H9 (cell line): ENCODE measurements around the gene WDR20. TPM values are rescaled to one million over a fixed set of nuclear protein-coding genes. Genes with fewer than 3 reads are reported as not detected.

ENCODE experiments used
- DNase-seq: peaks from one replicate; pipeline ENCODE4 v3.0.0-alpha.2; 2017
- H2AFZ ChIP-seq: one replicate; pipeline ENCODE4 v1.6.1; 2013; ENCODE audit warnings: mild to moderate bottlenecking, low read length, control low read depth, moderate library complexity
- H2AK5ac ChIP-seq: 2 replicates; pipeline ENCODE4 v1.6.1; 2013; ENCODE audit warnings: low read length, control low read depth, mixed read lengths; ENCODE audit not compliant: insufficient read length
- H2BK120ac ChIP-seq: one replicate; pipeline ENCODE4 v1.6.1; 2013; ENCODE audit warnings: low read depth, mild to moderate bottlenecking, low read length, control low read depth, inconsistent platforms; ENCODE audit not compliant: poor library complexity, severe bottlenecking
- H2BK12ac ChIP-seq: 2 replicates; pipeline ENCODE4 v1.6.1; 2013; ENCODE audit warnings: low read length, control low read depth, mixed read lengths, low read depth; ENCODE audit not compliant: insufficient read length
- H2BK15ac ChIP-seq: 2 replicates; pipeline ENCODE4 v1.6.1; 2013; ENCODE audit warnings: low read depth, low read length, control low read depth
- H2BK20ac ChIP-seq: one replicate; pipeline ENCODE4 v1.6.1; 2013; ENCODE audit warnings: low read depth, mild to moderate bottlenecking, low read length, control low read depth, inconsistent platforms; ENCODE audit not compliant: poor library complexity, severe bottlenecking
- H2BK5ac ChIP-seq: 2 replicates; pipeline ENCODE4 v1.6.1; 2013; ENCODE audit warnings: low read length, control low read depth, mixed read lengths; ENCODE audit not compliant: insufficient read length
- H3K14ac ChIP-seq: 2 replicates; pipeline ENCODE4 v1.6.1; 2013; ENCODE audit warnings: low read length, control low read depth; ENCODE audit not compliant: insufficient read depth
- H3K18ac ChIP-seq: 2 replicates; pipeline ENCODE4 v1.6.1; 2013; ENCODE audit warnings: low read depth, mild to moderate bottlenecking, mixed read lengths, low read length, control low read depth; ENCODE audit not compliant: insufficient read length
- H3K23ac ChIP-seq: 2 replicates; pipeline ENCODE4 v1.6.1; 2013; ENCODE audit warnings: low read length, control low read depth, mixed read lengths, low read depth; ENCODE audit not compliant: insufficient read length
- H3K23me2 ChIP-seq: 2 replicates; pipeline ENCODE4 v1.6.1; 2013; ENCODE audit warnings: low read depth, mild to moderate bottlenecking, mixed read lengths, low read length, control low read depth; ENCODE audit not compliant: insufficient read length, poor library complexity, severe bottlenecking
- H3K27ac ChIP-seq: 2 replicates; pipeline ENCODE4 v1.5.1; 2013; ENCODE audit warnings: low read length, control low read depth, mixed read lengths, low read depth; ENCODE audit not compliant: insufficient read length
- H3K27me3 ChIP-seq: 2 replicates; pipeline ENCODE4 v1.6.1; 2013; ENCODE audit warnings: low read length, control low read depth, inconsistent platforms; ENCODE audit not compliant: insufficient read depth
- H3K4ac ChIP-seq: 2 replicates; pipeline ENCODE4 v1.6.1; 2013; ENCODE audit warnings: low read depth, mild to moderate bottlenecking, control low read depth, inconsistent platforms, low read length, moderate library complexity
- H3K4me1 ChIP-seq: 2 replicates; pipeline ENCODE4 v1.6.1; 2013; ENCODE audit warnings: low read length, control low read depth, inconsistent platforms; ENCODE audit not compliant: insufficient read depth
- H3K4me2 ChIP-seq: 2 replicates; pipeline ENCODE4 v1.6.1; 2013; ENCODE audit warnings: low read length, control low read depth, mixed read lengths; ENCODE audit not compliant: insufficient read length, insufficient read depth
- H3K56ac ChIP-seq: 2 replicates; pipeline ENCODE4 v1.6.1; 2013; ENCODE audit warnings: low read depth, mild to moderate bottlenecking, mixed read lengths, low read length, control low read depth; ENCODE audit not compliant: insufficient read length
- H3K79me1 ChIP-seq: 2 replicates; pipeline ENCODE4 v1.6.1; 2013; ENCODE audit warnings: low read depth, mild to moderate bottlenecking, moderate library complexity, low read length, control low read depth, inconsistent platforms; ENCODE audit not compliant: insufficient read depth, poor library complexity, severe bottlenecking
- H3K79me2 ChIP-seq: 2 replicates; pipeline ENCODE4 v1.6.1; 2013; ENCODE audit warnings: low read length, control low read depth, inconsistent platforms; ENCODE audit not compliant: insufficient read depth
- H3K9ac ChIP-seq: 2 replicates; pipeline ENCODE4 v1.6.1; 2013; ENCODE audit warnings: low read length, control low read depth, mixed read lengths; ENCODE audit not compliant: insufficient read length; ENCODE audit errors: extremely low read depth
- H3K9me3 ChIP-seq: one replicate; pipeline ENCODE4 v1.6.1; 2013; ENCODE audit warnings: low read depth, low read length, inconsistent platforms; ENCODE audit not compliant: control insufficient read depth
- H3T11ph ChIP-seq: one replicate; pipeline ENCODE4 v1.6.1; 2013; ENCODE audit warnings: mild to moderate bottlenecking, low read length, control low read depth, inconsistent platforms
- H4K20me1 ChIP-seq: one replicate; pipeline ENCODE4 v1.6.1; 2013; ENCODE audit not compliant: control insufficient read depth, insufficient read length, insufficient read depth
- H4K5ac ChIP-seq: 2 replicates; pipeline ENCODE4 v1.6.1; 2013; ENCODE audit warnings: low read depth, mild to moderate bottlenecking, mixed read lengths, low read length, control low read depth; ENCODE audit not compliant: insufficient read length
- H4K8ac ChIP-seq: replicated peaks from 2 replicates; pipeline ENCODE4 v1.6.1; 2013; ENCODE audit warnings: low read length, control low read depth, mixed read lengths, low read depth; ENCODE audit not compliant: insufficient read length
- H4K91ac ChIP-seq: 2 replicates; pipeline ENCODE4 v1.6.1; 2013; ENCODE audit warnings: low read depth, mild to moderate bottlenecking, moderate library complexity, mixed read lengths, low read length, control low read depth; ENCODE audit not compliant: insufficient read length
- H3K27ac Mint-ChIP-seq, 3 experiments: 2 replicates in 2 of 3; 3 replicates in 1 of 3; pipeline ENCODE4 v1.8.0; 2020 to 2021; ENCODE audit warnings: mixed read lengths in 3 of 3, mild to moderate bottlenecking in 1 of 3, moderate library complexity in 1 of 3
- H3K27me3 Mint-ChIP-seq: 2 replicates; pipeline ENCODE4 v1.8.0; 2021; ENCODE audit warnings: low read depth, mild to moderate bottlenecking, moderate library complexity, mixed read lengths
- H3K36me3 Mint-ChIP-seq, 3 experiments: 2 replicates in 2 of 3; 3 replicates in 1 of 3; pipeline ENCODE4 v1.8.0; 2020 to 2021; ENCODE audit warnings: low read depth in 3 of 3, mixed read lengths in 3 of 3; ENCODE audit not compliant: insufficient read depth in 1 of 3
- H3K4me1 Mint-ChIP-seq, 2 experiments: 2 replicates each; pipeline ENCODE4 v1.8.0; 2020; ENCODE audit warnings: mixed read lengths in 2 of 2
- H3K4me3 Mint-ChIP-seq, 2 experiments: 2 replicates in 1 of 2; 3 replicates in 1 of 2; pipeline ENCODE4 v1.8.0; 2020 to 2021; ENCODE audit warnings: mild to moderate bottlenecking in 2 of 2, mixed read lengths in 2 of 2, moderate library complexity in 1 of 2
- H3K9me3 Mint-ChIP-seq, 2 experiments: 2 replicates in 1 of 2; 3 replicates in 1 of 2; pipeline ENCODE4 v1.8.0; 2020; ENCODE audit warnings: mild to moderate bottlenecking in 2 of 2, mixed read lengths in 2 of 2, moderate library complexity in 1 of 2
- CTCF ChIP-seq: fragments of 200-600 bp; sonication (generic); conservative IDR thresholded peaks from 3 replicates; pipeline ENCODE4 v1.8.0; 2021; ENCODE audit warnings: antibody characterized with exemption, mild to moderate bottlenecking
- total RNA-seq: library from RNA; stranded (reverse); gene quantifications from 2 replicates; pipeline ENCODE4 v1.2.1, GENCODE V29; 2021

The WDR20 gene
- total RNA-seq, 1 experiment from 2014 or later = 31.6 TPM

GRCh38 chr14:102157346-102157745 is 17.6 kb downstream of the WDR20 start:
- H4K5ac ChIP-seq = no peak overlapping the region
- no peak overlapping the region for H4K8ac ChIP-seq
- no peak overlapping the region for H2BK20ac ChIP-seq
- no peaks in the 10 kb centered on the region for H3K9me3 ChIP-seq
- H3K4me2 ChIP-seq = no peak overlapping the region
- H3K27ac Mint-ChIP-seq = peak overlapping the region in 1 of 3 experiments; percentile 12; a peak in 1 of 7 replicates
- H2BK12ac ChIP-seq = no peak overlapping the region
- no peak for TF ChIP-seq CTCF
- no peak overlapping the region for H3K56ac ChIP-seq
- H3K36me3 Mint-ChIP-seq = peaks cover 4 to 8% (median 7%) of the 10 kb centered on the region in 3 experiments; a peak in 5 of 7 replicates
- H2AK5ac ChIP-seq = no peak overlapping the region
- H3K4me1 ChIP-seq = no peaks in the 10 kb centered on the region
- no peak overlapping the region for H3K9ac ChIP-seq
- H4K91ac ChIP-seq = no peak overlapping the region
- H3K79me1 ChIP-seq = peaks cover 4% of the 10 kb centered on the region
- no peaks in the 10 kb centered on the region for H3K27me3 ChIP-seq
- H3K4me3 Mint-ChIP-seq = no peak overlapping the region
- no peaks in the 10 kb centered on the region for H4K20me1 ChIP-seq
- H3K27me3 Mint-ChIP-seq = no peaks in the 10 kb centered on the region
- H3K14ac ChIP-seq = no peak overlapping the region
- H2AFZ ChIP-seq = no peak overlapping the region
- no peak overlapping the region for H3K27ac ChIP-seq
- H3K9me3 Mint-ChIP-seq = no peaks in the 10 kb centered on the region; a peak in 1 of 5 replicates
- H3K23me2 ChIP-seq = no peaks in the 10 kb centered on the region
- no peak overlapping the region for H2BK120ac ChIP-seq
- DNase-seq = no peak
- H3K4ac ChIP-seq = no peak overlapping the region
- no peak overlapping the region for H3K18ac ChIP-seq
- no peak overlapping the region for H2BK15ac ChIP-seq
- peaks cover 2% of the 10 kb centered on the region; the same call in 1 of the 2 replicates for H3K79me2 ChIP-seq
- no peak overlapping the region for H3T11ph ChIP-seq
- peaks cover 21 to 26% of the 10 kb centered on the region in 2 experiments for H3K4me1 Mint-ChIP-seq
- H3K23ac ChIP-seq = no peak overlapping the region
- H2BK5ac ChIP-seq = no peak overlapping the region
